Colonic mucosa (tissue), 4 donors: Measurements from ENCODE around the gene XPR1. TPM values are rescaled to one million over a fixed set of nuclear protein-coding genes. Genes with fewer than 3 reads are reported as not detected.
"Not testable (repeated sequence)": the region's sequence is repeated elsewhere in the genome, so short reads cannot be mapped to it uniquely, and the experiment has no call there.

Experiments used
- DNase-seq: peaks from one replicate; pipeline ENCODE4 v3.0.0-alpha.2; 2020
- H3K27ac ChIP-seq: fragments of 200-600 bp; one replicate; pipeline ENCODE4 v1.8.0; 2021
- H3K27me3 ChIP-seq: fragments of 200-600 bp; one replicate; pipeline ENCODE4 v1.8.0; 2021
- H3K36me3 ChIP-seq: fragments of 200-600 bp; one replicate; pipeline ENCODE4 v1.8.0; 2021
- H3K4me1 ChIP-seq: fragments of 200-600 bp; one replicate; pipeline ENCODE4 v1.8.0; 2021; ENCODE audit warnings: mild to moderate bottlenecking
- H3K4me3 ChIP-seq: fragments of 200-600 bp; one replicate; pipeline ENCODE4 v1.8.0; 2021
- H3K9ac ChIP-seq, 2 donors: one replicate each; pipeline ENCODE4 v1.7.0; 2013; ENCODE audit warnings: control low read depth in 2 of 2, low read depth in 2 of 2, low read length in 2 of 2
- H3K9me3 ChIP-seq: fragments of 200-600 bp; one replicate; pipeline ENCODE4 v1.8.0; 2021
- CTCF ChIP-seq: fragments of 200-600 bp; IDR thresholded peaks from one replicate; pipeline ENCODE4 v1.8.0; 2022; ENCODE audit warnings: antibody characterized with exemption, mild to moderate bottlenecking
- intact Hi-C: fragments of 100-400 bp; cut with DNase I; formaldehyde crosslinking; loops from one replicate; pipeline ENCODE4 v1.14.1; 2022
- total RNA-seq, 2 donors: library from RNA; stranded (reverse); fragmentation: NEBNext Ultra II Directional in 1 of 2; extraction: Animal tissue kit (Norgen Biotek cat#: 25700) in 1 of 2; gene quantifications; one replicate each; pipeline ENCODE4 v1.2.1, GENCODE V29; 2021
- donor health status: healthy.
- donor health status: DM: no; HTN: no; CAD: no.
- donor health status: DM: no; HTN: no; CAD: no.

XPR1 gene
- total RNA-seq, 2 donors from 2014 or later, result 20.5 to 25.8 TPM

GRCh38 chr1:180811886-180812285 lies 180.1 kb downstream of the XPR1 start:
- DNase-seq, result no peak
- no peak overlapping the region for H3K9ac ChIP-seq
- no peak overlapping the region for H3K4me3 ChIP-seq
- intact Hi-C loops, result no loop called here
- H3K4me1 ChIP-seq, result no peaks in the 10 kb centered on the region
- H3K27me3 ChIP-seq, result no peaks in the 10 kb centered on the region
- TF ChIP-seq CTCF, result no peak
- H3K36me3 ChIP-seq, result no peaks in the 10 kb centered on the region
- no peak overlapping the region for H3K27ac ChIP-seq
- H3K9me3 ChIP-seq, result no peaks in the 10 kb centered on the region

- no peak for TF ChIP-seq CTCF
- Histone ChIP-seq H3K9ac (no peak overlapping the region), H3K27ac (no peak overlapping the region), H3K27me3 (no peaks in the 10 kb centered on the region), H3K4me1 (no peaks in the 10 kb centered on the region), H3K36me3 (no peaks in the 10 kb centered on the region), H3K9me3 (no peaks in the 10 kb centered on the region), H3K4me3 (no peak overlapping the region)
- DNase-seq, result no peak
- intact Hi-C loops, result no loop called here
Measured at GRCh38 chr1:180814258-180814657, 182.4 kb downstream of the XPR1 start.

GRCh38 chr1:180815188-180815587 lies 183.4 kb downstream of the XPR1 start:
- Histone ChIP-seq H3K4me3 (no peak overlapping the region), H3K27ac (no peak overlapping the region), H3K36me3 (no peaks in the 10 kb centered on the region), H3K27me3 (no peaks in the 10 kb centered on the region), H3K9me3 (no peaks in the 10 kb centered on the region), H3K9ac (no peak overlapping the region), H3K4me1 (no peaks in the 10 kb centered on the region)
- no peak for TF ChIP-seq CTCF
- intact Hi-C loops, result no loop called here
- no peak for DNase-seq

GRCh38 chr1:180816132-180816531 lies 184.3 kb downstream of the XPR1 start:
- DNase-seq, result no peak
- no peak overlapping the region for H3K4me3 ChIP-seq
- no peaks in the 10 kb centered on the region for H3K36me3 ChIP-seq
- no peaks in the 10 kb centered on the region for H3K4me1 ChIP-seq
- no peaks in the 10 kb centered on the region for H3K27me3 ChIP-seq
- H3K9ac ChIP-seq, result no peak overlapping the region
- H3K9me3 ChIP-seq, result no peaks in the 10 kb centered on the region
- no peak for TF ChIP-seq CTCF
- intact Hi-C loops, result no loop called here
- H3K27ac ChIP-seq, result no peak overlapping the region

GRCh38 chr1:180821970-180822369 lies 190.1 kb downstream of the XPR1 start:
- intact Hi-C loops, result no loop called here

GRCh38 chr1:180831507-180831906 lies 199.7 kb downstream of the XPR1 start:
- intact Hi-C loops, result not testable (repeated sequence)

More at GRCh38 chr1:180821970-180822369, 190.1 kb downstream of the XPR1 start:
- Histone ChIP-seq H3K36me3 (no peaks in the 10 kb centered on the region), H3K9me3 (no peaks in the 10 kb centered on the region), H3K9ac (no peak overlapping the region), H3K27ac (no peak overlapping the region), H3K27me3 (no peaks in the 10 kb centered on the region), H3K4me1 (no peaks in the 10 kb centered on the region), H3K4me3 (no peak overlapping the region)
- DNase-seq, result no peak
- TF ChIP-seq CTCF, result no peak

GRCh38 chr1:180833180-180833579 lies 201.4 kb downstream of the XPR1 start:
- H3K4me3 ChIP-seq, result not testable (repeated sequence)

More at GRCh38 chr1:180831507-180831906, 199.7 kb downstream of the XPR1 start:
- H3K4me3 ChIP-seq, H3K9ac ChIP-seq, H3K4me1 ChIP-seq, H3K36me3 ChIP-seq, H3K27me3 ChIP-seq, H3K27ac ChIP-seq, DNase-seq, H3K9me3 ChIP-seq: not testable (repeated sequence)

More at GRCh38 chr1:180833180-180833579, 201.4 kb downstream of the XPR1 start:
- H3K27me3 ChIP-seq, H3K36me3 ChIP-seq, H3K9ac ChIP-seq, H3K9me3 ChIP-seq, DNase-seq, H3K27ac ChIP-seq, intact Hi-C loops, H3K4me1 ChIP-seq: not testable (repeated sequence)
